ENCODE data around the gene UMAD1.

DNA sequence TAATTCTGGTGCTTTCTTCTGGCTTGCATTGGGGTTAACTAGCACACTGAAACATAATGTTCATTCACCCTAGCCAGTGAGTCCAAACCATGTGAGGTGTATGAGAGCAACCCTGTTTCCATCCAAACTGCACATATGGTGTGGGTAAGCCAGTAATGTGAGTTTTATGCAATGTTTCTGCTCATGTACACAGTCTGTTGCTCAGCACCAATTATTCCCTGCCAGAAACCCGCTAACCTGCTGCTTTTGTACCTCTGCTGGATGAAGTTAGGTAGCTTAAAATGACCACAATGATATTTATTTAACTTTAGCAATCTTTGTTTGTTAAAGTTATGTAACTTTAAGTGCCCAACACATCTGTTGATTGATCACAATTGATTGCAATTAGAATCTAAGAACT, 171.6 kb downstream of the UMAD1 start:
- no peak for TF ChIP-seq CTCF (IDR thresholded peaks at IDR 0.05 in 8 of 11, conservative IDR thresholded peaks at IDR 0.05 in 3 of 11)
- no peak for TF ChIP-seq POLR2A (IDR thresholded peaks at IDR 0.05)
- no peak for TF ChIP-seq POLR2AphosphoS5 (IDR thresholded peaks at IDR 0.05)
